ENCODE data around the gene CASTOR1. TPM values are rescaled to one million over a fixed set of nuclear protein-coding genes. Genes with fewer than 3 reads are reported as not detected.

The CASTOR1 gene
- total RNA-seq, 1 donor from 2014 or later: 17.2 TPM

GRCh38 chr22:30328466-30329049, 39.3 kb upstream of the CASTOR1 start:
- no peak overlapping the region for H3K27ac Mint-ChIP-seq (ENCODE audit: unreplicated experiment)
- no peak for TF ChIP-seq CTCF (IDR thresholded peaks at IDR 0.05; ENCODE audit: unreplicated experiment)
- H3K4me1 Mint-ChIP-seq (ENCODE audit: unreplicated experiment): peaks cover 14% of the 10 kb centered on the region
- peaks cover 7% of the 10 kb centered on the region for H3K27me3 Mint-ChIP-seq (ENCODE audit: unreplicated experiment)
- no peak overlapping the region for H3K4me3 Mint-ChIP-seq (ENCODE audit: unreplicated experiment)
- H3K36me3 Mint-ChIP-seq (ENCODE audit: low read depth, unreplicated experiment): peaks cover 12% of the 10 kb centered on the region
- DNase-seq (ENCODE audit: low spot score): no peak
- no peaks in the 10 kb centered on the region for H3K9me3 Mint-ChIP-seq (ENCODE audit: unreplicated experiment)

- Mint-ChIP-seq H3K9me3 (ENCODE audit: unreplicated experiment) (no peaks in the 10 kb centered on the region), H3K4me3 (ENCODE audit: unreplicated experiment) (peak overlapping the region; percentile 85), H3K27ac (ENCODE audit: unreplicated experiment) (no peak overlapping the region), H3K4me1 (ENCODE audit: unreplicated experiment) (peaks cover 14% of the 10 kb centered on the region), H3K27me3 (ENCODE audit: unreplicated experiment) (peaks cover 7% of the 10 kb centered on the region), H3K36me3 (ENCODE audit: low read depth, unreplicated experiment) (peaks cover 16% of the 10 kb centered on the region)
- no peak for DNase-seq (ENCODE audit: low spot score)
- TF ChIP-seq CTCF (IDR thresholded peaks at IDR 0.05; ENCODE audit: unreplicated experiment): no peak
Measured at GRCh38 chr22:30327864-30328345, 38.6 kb upstream of the CASTOR1 start.

GRCh38 chr22:30326706-30327362, 37.5 kb upstream of the CASTOR1 start, which contains the start of gene TBC1D10A:
Gene TBC1D10A, minus strand, starts transcription at chr22:30326941. Its CDS starts 60 bp downstream, at chr22:30326881.
- Mint-ChIP-seq H3K27me3 (ENCODE audit: unreplicated experiment) (peaks cover 7% of the 10 kb centered on the region), H3K27ac (ENCODE audit: unreplicated experiment) (peak within 1 kb of the TSS; percentile 70), H3K36me3 (ENCODE audit: low read depth, unreplicated experiment) (peaks cover 13% of the 10 kb centered on the region), H3K4me3 (ENCODE audit: unreplicated experiment) (peak within 1 kb of the TSS; percentile 85), H3K4me1 (ENCODE audit: unreplicated experiment) (peaks cover 14% of the 10 kb centered on the region), H3K9me3 (ENCODE audit: unreplicated experiment) (no peaks in the 10 kb centered on the region)
- no peak for TF ChIP-seq CTCF (IDR thresholded peaks at IDR 0.05; ENCODE audit: unreplicated experiment)
- DNase-seq (ENCODE audit: low spot score): peak; percentile 85

GRCh38 chr22:30326255-30326705, 37.0 kb upstream of the CASTOR1 start:
- DNase-seq (ENCODE audit: low spot score): no peak
- Mint-ChIP-seq H3K36me3 (ENCODE audit: low read depth, unreplicated experiment) (peaks cover 13% of the 10 kb centered on the region), H3K4me3 (ENCODE audit: unreplicated experiment) (peak overlapping the region; percentile 84), H3K27ac (ENCODE audit: unreplicated experiment) (no peak overlapping the region), H3K4me1 (ENCODE audit: unreplicated experiment) (peaks cover 14% of the 10 kb centered on the region), H3K27me3 (ENCODE audit: unreplicated experiment) (peaks cover 7% of the 10 kb centered on the region), H3K9me3 (ENCODE audit: unreplicated experiment) (no peaks in the 10 kb centered on the region)
- TF ChIP-seq CTCF (IDR thresholded peaks at IDR 0.05; ENCODE audit: unreplicated experiment): no peak

- Mint-ChIP-seq H3K27me3 (ENCODE audit: unreplicated experiment) (peaks cover 7% of the 10 kb centered on the region), H3K4me1 (ENCODE audit: unreplicated experiment) (peaks cover 14% of the 10 kb centered on the region), H3K27ac (ENCODE audit: unreplicated experiment) (no peak overlapping the region), H3K4me3 (ENCODE audit: unreplicated experiment) (peak overlapping the region; percentile 84), H3K9me3 (ENCODE audit: unreplicated experiment) (no peaks in the 10 kb centered on the region), H3K36me3 (ENCODE audit: low read depth, unreplicated experiment) (peaks cover 13% of the 10 kb centered on the region)
- DNase-seq (ENCODE audit: low spot score): no peak
- no peak for TF ChIP-seq CTCF (IDR thresholded peaks at IDR 0.05; ENCODE audit: unreplicated experiment)
Measured at GRCh38 chr22:30325724-30326254, 36.5 kb upstream of the CASTOR1 start.
